Stimulated activated CD4-positive, alpha-beta T cell treated with anti-CD3 and anti-CD28 coated beads, Interleukin-4, amount 100 ng/mL, for 1 hour (primary cell): ENCODE results near the gene CCNI2.

ENCODE experiments used
- DNase-seq: peaks from one replicate; pipeline ENCODE4 v3.0.0-alpha.2; 2020

Gene CCNI2

GRCh38 chr5:132766020-132766805, 19.0 kb downstream of the CCNI2 start:
- no peak for DNase-seq

GRCh38 chr5:132766806-132767055, 19.5 kb downstream of the CCNI2 start:
- DNase-seq, result no peak

- DNase-seq, result no peak
Observed at GRCh38 chr5:132767150-132767549, 19.9 kb downstream of the CCNI2 start.

GRCh38 chr5:132768485-132768868, 21.3 kb downstream of the CCNI2 start:
- no peak for DNase-seq

GRCh38 chr5:132770476-132771159, 23.4 kb downstream of the CCNI2 start:
- DNase-seq, result no peak

GRCh38 chr5:132771503-132771998, 24.3 kb downstream of the CCNI2 start:
- no peak for DNase-seq

GRCh38 chr5:132772291-132773070, 25.3 kb downstream of the CCNI2 start:
- no peak for DNase-seq

- no peak for DNase-seq
Observed at GRCh38 chr5:132773114-132773513, 25.9 kb downstream of the CCNI2 start.

- DNase-seq, result no peak
Observed at GRCh38 chr5:132773601-132774355, 26.6 kb downstream of the CCNI2 start.

- DNase-seq, result no peak
Observed at GRCh38 chr5:132774406-132774805, 27.2 kb downstream of the CCNI2 start.

- no peak for DNase-seq
Observed at GRCh38 chr5:132774896-132775295, 27.7 kb downstream of the CCNI2 start.

GRCh38 chr5:132775476-132775961, 28.3 kb downstream of the CCNI2 start:
- DNase-seq, result no peak

- DNase-seq, result no peak
Observed at GRCh38 chr5:132776131-132776937, 29.1 kb downstream of the CCNI2 start.

- no peak for DNase-seq
Observed at GRCh38 chr5:132776938-132777208, 29.6 kb downstream of the CCNI2 start.

- peak; percentile 50 for DNase-seq
Observed at GRCh38 chr5:132777209-132778069, 30.2 kb downstream of the CCNI2 start, which contains the start of gene SEPTIN8. Gene SEPTIN8, minus strand, starts transcription at chr5:132777239. Its CDS starts 102 bp downstream, at chr5:132777137.

GRCh38 chr5:132778129-132778528, 30.9 kb downstream of the CCNI2 start:
- no peak for DNase-seq

- no peak for DNase-seq
Observed at GRCh38 chr5:132778856-132779255, 31.6 kb downstream of the CCNI2 start.

- DNase-seq, result no peak
Observed at GRCh38 chr5:132779961-132780360, 32.7 kb downstream of the CCNI2 start.

GRCh38 chr5:132780577-132780976, 33.4 kb downstream of the CCNI2 start:
- DNase-seq, result no peak

- DNase-seq, result no peak
Observed at GRCh38 chr5:132781029-132781428, 33.8 kb downstream of the CCNI2 start.

GRCh38 chr5:132782101-132782500, 34.9 kb downstream of the CCNI2 start:
- no peak for DNase-seq
